ENCODE data around the gene UCN. TPM values are rescaled to one million over a fixed set of nuclear protein-coding genes. Genes with fewer than 3 reads are reported as not detected.
A peak's percentile ranks its signal among the peaks of the same experiment; 100 is the strongest.

The UCN gene
- total and polyA plus RNA-seq, 2 donors (not counting 1 experiment from before 2014, with no cell fraction given), result 3.6 to 4.5 TPM

DNA sequence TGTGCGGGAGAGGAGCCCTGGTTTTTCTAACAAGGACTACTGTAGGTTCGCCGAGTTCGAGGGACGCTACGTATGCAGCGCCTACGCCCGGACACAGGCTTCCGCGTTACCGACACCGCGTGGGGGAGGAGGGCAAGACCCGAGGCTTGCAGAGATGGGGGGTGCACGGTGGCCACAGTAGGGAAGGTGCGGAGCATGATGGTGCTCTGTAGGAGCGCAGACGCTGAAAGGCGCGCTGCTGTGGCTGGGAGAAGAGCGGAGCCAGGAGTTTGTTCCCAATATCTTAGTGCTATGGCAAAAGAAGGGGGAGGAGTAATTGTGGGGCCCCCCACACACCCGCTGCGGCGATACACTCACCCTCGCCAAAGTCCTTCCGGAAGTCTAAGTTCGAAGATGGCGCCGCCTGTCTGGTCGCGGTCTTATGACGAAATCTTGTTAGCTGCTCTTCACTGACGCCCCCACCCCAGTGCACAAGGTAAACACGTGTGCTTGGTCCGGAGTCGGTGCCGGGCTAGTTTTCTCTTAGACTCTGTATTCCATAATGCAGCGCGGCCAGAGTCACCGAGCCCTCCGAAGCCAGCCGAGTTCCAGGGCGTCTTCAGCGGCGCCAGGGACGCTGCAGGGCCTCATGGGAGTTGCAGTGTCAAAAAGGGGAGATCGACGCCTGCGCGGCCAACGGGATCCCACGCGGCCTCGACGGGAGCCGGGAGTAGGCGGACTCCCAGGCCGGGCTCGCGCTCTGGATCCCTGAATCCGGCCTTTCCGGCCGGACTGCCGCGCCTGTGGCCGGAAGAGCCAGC is 48.3 kb upstream of the UCN start, which contains the start of gene GTF3C2:
Gene GTF3C2, minus strand, starts transcription at position 383 of the 800 bp plus-strand sequence. CDS start 13,210 bp downstream, outside the sequence.
- Histone ChIP-seq H3K27me3 (replicated peaks in 1 of 4; ENCODE audit: control extremely low read depth in 1 of 4, control insufficient read depth in 3 of 4, insufficient read depth in 4 of 4, low read length in 3 of 4) (no peaks in the 10 kb centered on the region), H3K9me3 (ENCODE audit: control extremely low read depth in 1 of 3, control insufficient read depth in 2 of 3, insufficient read depth in 1 of 3, low read length in 2 of 3) (no peaks in the 10 kb centered on the region), H3K9ac (ENCODE audit: low read length) (peak within 1 kb of the TSS; percentile 78), H2AFZ (ENCODE audit: insufficient read depth, low read depth, low read length, poor library complexity, severe bottlenecking) (peak within 1 kb of the TSS; percentile 98), H3K4me2 (replicated peaks; ENCODE audit: low read depth, low read length, poor library complexity, severe bottlenecking) (peak within 1 kb of the TSS; percentile 95), H3K79me2 (ENCODE audit: control insufficient read depth, insufficient read depth, low read length) (peaks cover 60% of the 10 kb centered on the region), H3K27ac (ENCODE audit: low read length in 2 of 2) (peak within 1 kb of the TSS; percentile 86 to 88), H3K4me1 (ENCODE audit: control insufficient read depth in 2 of 2, insufficient read depth in 2 of 2, low read length in 2 of 2) (peaks cover 18 to 25% of the 10 kb centered on the region in 2 donors), H4K20me1 (ENCODE audit: control insufficient read depth, insufficient read depth, low read length, poor library complexity, severe bottlenecking) (peaks cover 22% of the 10 kb centered on the region), H3K4me3 (ENCODE audit: control extremely low read depth in 1 of 5, extremely low read depth in 1 of 5, insufficient read depth in 1 of 5, low read depth in 2 of 5, low read length in 4 of 5) (peak within 1 kb of the TSS; percentile 64 to 90 (median 82)), H3K36me3 (replicated peaks in 1 of 2; ENCODE audit: control extremely low read depth in 1 of 2, control insufficient read depth in 1 of 2, extremely low read depth in 1 of 2, insufficient read depth in 2 of 2, low read length in 1 of 2) (no peaks in the 10 kb centered on the region)
- WGBS (ENCODE audit: insufficient coverage), result under 1% methylated on average over 66 of the region's 67 CpGs
- ChIA-PET CTCF (interaction anchor here (1.0 to 2.0 kb wide), 5 partner anchors 12 to 71 kb away, joined by 3 to 14 read pairs (median 4); partner anchors contain the start of genes EIF2B4, PPM1G and SNX17), POLR2A (interaction anchor here (0.6 to 2.9 kb wide), 4 partner anchors 14 to 144 kb away, joined by 4 to 34 read pairs (median 7); partner anchors contain the start of genes ATRAID, EIF2B4, MPV17 and SLC5A6)
- peak within 1 kb of the TSS; percentile 99 for H3K27ac Mint-ChIP-seq
- peak within 1 kb of the TSS; percentile 97 for H3K4me3 Mint-ChIP-seq
- peak; percentile 82 for ATAC-seq (ENCODE audit: low read depth)
- TF ChIP-seq, protein P1, sequence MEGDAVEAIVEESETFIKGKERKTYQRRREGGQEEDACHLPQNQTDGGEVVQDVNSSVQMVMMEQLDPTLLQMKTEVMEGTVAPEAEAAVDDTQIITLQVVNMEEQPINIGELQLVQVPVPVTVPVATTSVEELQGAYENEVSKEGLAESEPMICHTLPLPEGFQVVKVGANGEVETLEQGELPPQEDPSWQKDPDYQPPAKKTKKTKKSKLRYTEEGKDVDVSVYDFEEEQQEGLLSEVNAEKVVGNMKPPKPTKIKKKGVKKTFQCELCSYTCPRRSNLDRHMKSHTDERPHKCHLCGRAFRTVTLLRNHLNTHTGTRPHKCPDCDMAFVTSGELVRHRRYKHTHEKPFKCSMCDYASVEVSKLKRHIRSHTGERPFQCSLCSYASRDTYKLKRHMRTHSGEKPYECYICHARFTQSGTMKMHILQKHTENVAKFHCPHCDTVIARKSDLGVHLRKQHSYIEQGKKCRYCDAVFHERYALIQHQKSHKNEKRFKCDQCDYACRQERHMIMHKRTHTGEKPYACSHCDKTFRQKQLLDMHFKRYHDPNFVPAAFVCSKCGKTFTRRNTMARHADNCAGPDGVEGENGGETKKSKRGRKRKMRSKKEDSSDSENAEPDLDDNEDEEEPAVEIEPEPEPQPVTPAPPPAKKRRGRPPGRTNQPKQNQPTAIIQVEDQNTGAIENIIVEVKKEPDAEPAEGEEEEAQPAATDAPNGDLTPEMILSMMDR (IDR thresholded peaks at IDR 0.05), result no peak
- no peak for TF ChIP-seq EZH2 (IDR thresholded peaks at IDR 0.05; ENCODE audit: borderline replicate concordance, insufficient read depth, low read depth, low read length, poor library complexity, severe bottlenecking)
- DNase-seq, result peak; percentile 98
- H3K9me3 Mint-ChIP-seq (ENCODE audit: insufficient read depth), result no peaks in the 10 kb centered on the region
- H3K4me1 Mint-ChIP-seq, result peaks cover 48% of the 10 kb centered on the region
- no peaks in the 10 kb centered on the region for H3K27me3 Mint-ChIP-seq
- intact Hi-C loops (cut with micrococcal nuclease), result loop anchor here (1.0 to 5.0 kb wide), 9 partner anchors 14 to 1396 kb away; partner anchors contain the start of genes CAD, EIF2B4, MPV17 and NRBP1
